ENCODE results near the gene NPC1L1.

NPC1L1 gene

DNA sequence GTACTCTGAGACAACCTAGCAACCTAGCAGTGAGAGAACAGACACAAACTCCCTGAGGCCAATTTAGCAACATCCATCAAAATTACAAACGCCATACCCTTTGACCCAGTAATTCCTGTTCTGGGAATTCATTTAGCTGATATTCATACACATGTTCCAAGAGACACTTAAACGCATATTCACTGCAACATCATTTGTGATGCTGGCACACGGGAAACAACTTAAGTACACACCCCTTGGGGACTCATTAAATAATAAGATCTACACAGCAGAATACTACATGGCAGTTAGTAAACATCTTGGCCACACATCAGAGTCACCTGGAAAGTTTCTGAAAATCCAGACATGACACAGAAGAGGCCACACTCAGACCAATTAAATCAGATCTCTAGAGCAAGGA, 68.3 kb downstream of the NPC1L1 start:
- no peak overlapping the region for H3K4me2 ChIP-seq (ENCODE audit: low read depth, low read length, poor library complexity, severe bottlenecking)
- no peaks in the 10 kb centered on the region for H3K9me3 ChIP-seq (ENCODE audit: insufficient read depth, low read length)
- no peaks in the 10 kb centered on the region for H3K27me3 ChIP-seq (ENCODE audit: low read length)
- no peaks in the 10 kb centered on the region for H3F3A ChIP-seq (ENCODE audit: insufficient read depth)
- H3K9ac ChIP-seq (ENCODE audit: low read length), result no peak overlapping the region
- peaks cover 27% of the 10 kb centered on the region for H4K20me1 ChIP-seq (ENCODE audit: low read depth, low read length)
- H3K79me2 ChIP-seq (ENCODE audit: insufficient read depth, low read length), result peaks cover 34% of the 10 kb centered on the region; the same call in 1 of the 2 replicates
- no peak for TF ChIP-seq EZH2phosphoT487 (conservative IDR thresholded peaks at IDR 0.05; ENCODE audit: low read length)
- TF ChIP-seq, protein P1, sequence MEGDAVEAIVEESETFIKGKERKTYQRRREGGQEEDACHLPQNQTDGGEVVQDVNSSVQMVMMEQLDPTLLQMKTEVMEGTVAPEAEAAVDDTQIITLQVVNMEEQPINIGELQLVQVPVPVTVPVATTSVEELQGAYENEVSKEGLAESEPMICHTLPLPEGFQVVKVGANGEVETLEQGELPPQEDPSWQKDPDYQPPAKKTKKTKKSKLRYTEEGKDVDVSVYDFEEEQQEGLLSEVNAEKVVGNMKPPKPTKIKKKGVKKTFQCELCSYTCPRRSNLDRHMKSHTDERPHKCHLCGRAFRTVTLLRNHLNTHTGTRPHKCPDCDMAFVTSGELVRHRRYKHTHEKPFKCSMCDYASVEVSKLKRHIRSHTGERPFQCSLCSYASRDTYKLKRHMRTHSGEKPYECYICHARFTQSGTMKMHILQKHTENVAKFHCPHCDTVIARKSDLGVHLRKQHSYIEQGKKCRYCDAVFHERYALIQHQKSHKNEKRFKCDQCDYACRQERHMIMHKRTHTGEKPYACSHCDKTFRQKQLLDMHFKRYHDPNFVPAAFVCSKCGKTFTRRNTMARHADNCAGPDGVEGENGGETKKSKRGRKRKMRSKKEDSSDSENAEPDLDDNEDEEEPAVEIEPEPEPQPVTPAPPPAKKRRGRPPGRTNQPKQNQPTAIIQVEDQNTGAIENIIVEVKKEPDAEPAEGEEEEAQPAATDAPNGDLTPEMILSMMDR (IDR thresholded peaks at IDR 0.05; ENCODE audit: insufficient read depth, low read length, poor library complexity, severe bottlenecking), result no peak
- H3K4me3 ChIP-seq (ENCODE audit: insufficient read depth, low read length, poor library complexity, severe bottlenecking), result no peak overlapping the region
- no peak overlapping the region for H2AFZ ChIP-seq (ENCODE audit: low read depth, low read length, severe bottlenecking)
- H3K36me3 ChIP-seq (ENCODE audit: low read length), result peaks cover 26% of the 10 kb centered on the region
- no peak overlapping the region for H3K27ac ChIP-seq (ENCODE audit: low read depth, low read length)
- H3K9me2 ChIP-seq (replicated peaks; ENCODE audit: insufficient read depth, low read length), result no peaks in the 10 kb centered on the region

DNA sequence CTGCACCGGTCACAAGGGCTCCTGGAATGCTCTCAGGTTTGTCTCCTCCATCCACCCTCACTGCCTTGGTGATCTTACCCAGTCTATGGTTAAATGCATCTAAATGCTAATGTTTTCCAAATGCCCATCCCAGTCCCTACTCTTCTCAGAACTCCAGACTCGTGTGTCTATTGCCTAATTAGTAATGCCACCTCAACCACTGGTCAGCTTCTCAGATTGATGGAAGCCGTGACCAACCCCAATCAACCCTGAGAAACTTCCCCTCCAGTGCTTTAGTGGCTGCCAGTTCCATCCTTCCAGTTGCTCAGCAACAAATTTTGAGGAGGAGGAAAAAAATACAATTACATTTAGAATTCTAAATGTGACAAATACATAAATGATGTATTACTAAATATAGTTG, 69.3 kb downstream of the NPC1L1 start:
- peaks cover 29% of the 10 kb centered on the region for H4K20me1 ChIP-seq (ENCODE audit: low read depth, low read length)
- no peak overlapping the region for H3K27ac ChIP-seq (ENCODE audit: low read depth, low read length)
- H3K9me2 ChIP-seq (replicated peaks; ENCODE audit: insufficient read depth, low read length), result no peaks in the 10 kb centered on the region
- H3K79me2 ChIP-seq (ENCODE audit: insufficient read depth, low read length), result peaks cover 34% of the 10 kb centered on the region; the same call in 1 of the 2 replicates
- H3K4me2 ChIP-seq (ENCODE audit: low read depth, low read length, poor library complexity, severe bottlenecking), result no peak overlapping the region
- H3K9me3 ChIP-seq (ENCODE audit: insufficient read depth, low read length), result no peaks in the 10 kb centered on the region
- no peak overlapping the region for H3K9ac ChIP-seq (ENCODE audit: low read length)
- H3K27me3 ChIP-seq (ENCODE audit: low read length), result no peaks in the 10 kb centered on the region
- no peak overlapping the region for H2AFZ ChIP-seq (ENCODE audit: low read depth, low read length, severe bottlenecking)
- H3K4me3 ChIP-seq (ENCODE audit: insufficient read depth, low read length, poor library complexity, severe bottlenecking), result no peak overlapping the region
- no peaks in the 10 kb centered on the region for H3F3A ChIP-seq (ENCODE audit: insufficient read depth)
- TF ChIP-seq EZH2phosphoT487 (conservative IDR thresholded peaks at IDR 0.05; ENCODE audit: low read length), result no peak
- TF ChIP-seq, protein P1 (IDR thresholded peaks at IDR 0.05; ENCODE audit: insufficient read depth, low read length, poor library complexity, severe bottlenecking), result no peak
- peaks cover 26% of the 10 kb centered on the region for H3K36me3 ChIP-seq (ENCODE audit: low read length)

DNA sequence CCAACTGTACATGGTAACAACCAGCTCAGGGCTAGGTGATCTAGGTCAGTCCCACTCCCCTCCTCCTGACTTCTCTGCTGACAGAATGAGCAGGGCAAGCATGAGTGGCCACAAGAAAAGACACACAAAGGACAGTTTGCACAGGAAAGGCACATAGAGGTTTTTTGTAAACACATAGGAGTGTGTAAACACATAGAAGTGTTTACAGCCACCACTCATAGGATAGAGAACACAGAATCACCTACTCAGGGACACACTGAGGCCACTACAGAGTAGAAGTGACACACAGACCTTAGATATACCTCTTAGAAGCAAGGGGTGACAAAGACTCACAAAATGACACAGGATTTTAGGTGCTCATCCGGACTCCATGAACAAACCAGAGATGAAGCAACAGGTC, 69.7 kb downstream of the NPC1L1 start:
- Histone ChIP-seq H3K9me2 (replicated peaks; ENCODE audit: insufficient read depth, low read length) (no peaks in the 10 kb centered on the region), H4K20me1 (ENCODE audit: low read depth, low read length) (peaks cover 28% of the 10 kb centered on the region), H3K9ac (ENCODE audit: low read length) (no peak overlapping the region), H3K4me2 (ENCODE audit: low read depth, low read length, poor library complexity, severe bottlenecking) (no peak overlapping the region), H3K79me2 (ENCODE audit: insufficient read depth, low read length) (peaks cover 34% of the 10 kb centered on the region; the same call in 1 of the 2 replicates), H3K4me3 (ENCODE audit: insufficient read depth, low read length, poor library complexity, severe bottlenecking) (no peak overlapping the region), H3K27ac (ENCODE audit: low read depth, low read length) (no peak overlapping the region), H3K36me3 (ENCODE audit: low read length) (peaks cover 26% of the 10 kb centered on the region), H2AFZ (ENCODE audit: low read depth, low read length, severe bottlenecking) (no peak overlapping the region), H3F3A (ENCODE audit: insufficient read depth) (no peaks in the 10 kb centered on the region), H3K27me3 (ENCODE audit: low read length) (no peaks in the 10 kb centered on the region), H3K9me3 (ENCODE audit: insufficient read depth, low read length) (no peaks in the 10 kb centered on the region)
- TF ChIP-seq, protein P1 (IDR thresholded peaks at IDR 0.05; ENCODE audit: insufficient read depth, low read length, poor library complexity, severe bottlenecking), result no peak

Measured in SU-DHL-6 (cell line).